GM18498 (cell line): ENCODE measurements around the gene NLGN1.
"Not testable (repeated sequence)": the region's sequence is repeated elsewhere in the genome, so short reads cannot be mapped to it uniquely, and the experiment has no call there.

ENCODE experiments used
- ATAC-seq: cut with Tn5 transposase; IDR thresholded peaks from one replicate; pipeline ENCODE4 v1.9.1; 2021; ENCODE audit warnings: mild to moderate bottlenecking, moderate library complexity; ENCODE audit not compliant: unreplicated experiment

Gene NLGN1

DNA sequence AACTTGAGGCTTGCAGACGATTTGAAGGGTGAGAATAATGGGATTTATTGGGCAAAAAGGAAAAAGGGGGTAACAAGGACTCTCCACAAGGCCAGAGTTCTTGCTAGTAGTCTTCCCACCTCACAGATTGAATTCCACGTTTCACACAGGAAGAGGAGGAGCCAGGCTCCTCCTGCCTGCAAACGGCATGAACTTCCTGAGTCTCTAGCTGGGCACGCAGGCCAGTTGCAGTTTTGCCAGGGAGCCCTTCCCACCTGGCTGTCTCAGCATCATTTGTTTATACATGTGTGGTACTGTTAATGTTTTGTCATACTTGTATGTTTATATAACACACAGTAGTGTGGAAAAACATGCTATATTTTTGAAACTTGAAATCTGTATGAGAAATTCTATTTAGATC lies 155.0 kb downstream of the NLGN1 start:
- no peak for ATAC-seq

DNA sequence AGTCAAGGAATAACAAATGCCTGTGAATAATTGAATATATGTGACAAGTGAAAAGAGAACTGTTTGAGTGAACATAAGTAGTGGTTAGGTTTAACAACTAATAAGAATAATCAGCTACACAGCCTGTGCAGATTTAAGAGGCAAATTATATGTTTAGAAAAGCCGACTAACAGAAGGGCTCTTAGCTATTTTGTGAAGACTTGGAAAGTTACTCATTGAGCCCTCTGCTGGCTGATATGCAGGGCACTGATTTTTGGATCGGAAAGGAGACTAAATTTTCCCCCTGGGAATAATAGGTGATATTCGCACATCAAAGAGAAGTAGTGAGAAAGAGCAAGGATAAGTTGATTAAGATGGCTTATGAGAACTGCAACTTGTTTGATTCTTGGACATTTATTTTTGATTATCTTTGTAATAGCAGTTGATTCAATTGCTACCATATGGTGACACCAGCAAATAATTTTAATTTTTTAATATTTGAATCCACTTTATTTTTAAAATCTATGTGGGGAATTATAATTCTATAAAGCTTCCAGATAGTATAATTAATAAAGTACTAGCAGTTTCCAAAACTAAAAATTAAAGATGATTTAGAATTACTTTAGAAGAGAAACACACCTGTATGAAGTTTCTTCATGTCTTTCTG lies 156.2 kb downstream of the NLGN1 start:
- no peak for ATAC-seq

DNA sequence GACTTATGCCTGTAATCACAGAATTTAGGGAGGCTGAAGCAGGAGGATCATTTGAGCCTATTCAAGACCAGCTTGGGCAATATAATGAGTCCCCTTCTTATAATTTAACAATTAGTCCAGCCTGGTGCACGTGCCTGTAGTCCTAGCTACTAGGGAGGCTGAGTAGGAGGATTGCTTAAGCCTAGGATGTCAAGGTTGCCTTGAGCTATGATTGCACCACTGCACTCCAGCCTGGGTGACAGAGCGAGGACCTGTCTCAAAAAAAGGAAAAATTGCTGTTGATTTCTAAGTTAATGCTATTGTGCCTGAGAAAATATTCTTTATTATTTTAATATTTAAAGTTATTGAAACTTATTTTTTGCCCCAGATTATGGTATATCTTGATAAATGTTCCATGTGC lies 159.0 kb downstream of the NLGN1 start:
- no peak for ATAC-seq

DNA sequence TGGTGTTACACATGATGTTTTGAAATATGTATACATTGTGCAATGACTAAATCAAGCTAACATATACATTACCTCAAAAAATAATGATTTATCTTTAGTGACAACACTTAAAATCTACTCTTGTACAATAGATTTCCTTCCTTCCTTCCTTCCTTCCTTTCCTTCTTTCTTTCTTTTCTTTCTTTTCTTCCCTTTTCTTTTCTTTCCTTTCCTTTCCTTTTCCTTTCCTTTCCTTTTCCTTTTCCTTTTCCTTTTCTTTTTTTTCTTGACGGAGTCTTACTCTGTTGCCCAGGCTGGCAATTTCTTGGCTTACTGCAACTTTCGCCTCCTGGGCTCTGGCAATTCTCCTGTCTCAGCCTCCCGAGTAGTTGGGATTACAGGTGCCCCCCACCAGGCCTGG lies 170.5 kb downstream of the NLGN1 start:
- ATAC-seq = no peak

GRCh38 chr3:173568623-173569022 lies 171.1 kb downstream of the NLGN1 start:
- no peak for ATAC-seq

GRCh38 chr3:173583496-173583895 lies 186.0 kb downstream of the NLGN1 start:
- no peak for ATAC-seq

GRCh38 chr3:173584093-173584837 lies 186.7 kb downstream of the NLGN1 start:
- ATAC-seq = no peak

DNA sequence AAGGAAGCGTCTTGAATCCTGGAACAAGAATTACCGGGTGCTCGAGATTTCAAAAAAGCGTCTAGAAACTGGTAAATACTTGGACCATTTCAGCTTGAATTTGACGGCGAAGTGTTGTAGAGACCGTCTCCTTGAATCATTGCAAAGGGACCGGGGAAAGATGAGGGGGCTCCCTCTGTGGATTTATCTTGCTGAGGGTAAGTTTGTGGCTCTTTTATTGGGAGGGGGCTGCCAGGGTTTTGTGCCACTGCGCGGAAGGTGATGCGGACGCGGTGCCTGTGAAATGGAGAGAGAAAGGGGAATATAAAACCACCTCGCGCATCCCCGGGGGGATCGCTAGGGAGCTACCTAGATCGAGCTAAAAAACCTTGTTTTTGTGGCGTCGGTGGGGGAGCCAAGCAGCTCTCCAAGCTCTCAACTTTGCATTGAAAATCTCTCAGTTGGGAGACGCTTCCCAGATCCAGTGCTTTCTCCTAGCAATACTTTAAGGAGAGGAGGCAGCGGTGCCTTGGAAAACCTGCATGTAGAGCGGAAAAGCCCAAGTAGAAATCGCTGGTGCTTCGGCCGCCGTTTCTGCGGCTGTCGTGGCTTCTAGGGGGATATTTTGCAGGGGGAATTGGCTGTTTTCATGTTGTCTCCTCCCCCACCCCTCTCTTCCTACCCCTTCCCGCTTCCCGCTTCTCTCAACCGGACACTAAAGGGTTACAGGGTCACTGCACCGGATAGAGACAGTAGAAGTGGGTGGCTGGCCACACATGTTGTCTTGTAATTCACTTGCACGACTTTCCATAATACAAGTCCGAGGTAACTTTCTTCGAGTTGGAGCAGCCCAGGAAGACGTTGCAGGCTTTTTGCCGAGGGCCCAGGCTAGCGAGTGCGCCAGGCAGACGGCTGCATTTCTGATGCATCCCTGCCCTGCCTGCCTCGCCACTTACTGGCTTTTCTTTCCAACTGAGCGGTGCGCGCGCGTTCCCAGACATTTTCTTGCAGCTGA lies 187.6 kb downstream of the NLGN1 start:
- ATAC-seq = no peak

GRCh38 chr3:173586166-173586565 lies 188.6 kb downstream of the NLGN1 start:
- no peak for ATAC-seq

DNA sequence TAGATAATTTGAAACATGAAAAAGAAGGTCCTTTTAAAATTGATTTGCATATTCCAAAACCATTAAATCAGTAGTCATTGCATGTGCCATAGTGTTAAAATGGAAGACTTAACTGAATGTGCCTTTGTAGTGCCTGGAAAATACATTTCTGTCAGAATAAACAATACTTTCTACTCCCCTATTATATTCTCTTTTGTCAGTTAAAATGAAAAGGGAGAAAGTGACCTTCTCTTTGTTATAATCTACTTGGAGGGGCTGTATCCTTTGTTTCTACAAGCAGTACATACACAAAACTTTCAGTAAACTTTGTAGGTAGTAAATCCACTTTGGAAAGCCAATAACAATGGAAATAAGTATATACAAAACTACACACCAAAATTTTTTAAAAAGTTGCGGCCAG lies 189.5 kb downstream of the NLGN1 start:
- ATAC-seq = no peak

DNA sequence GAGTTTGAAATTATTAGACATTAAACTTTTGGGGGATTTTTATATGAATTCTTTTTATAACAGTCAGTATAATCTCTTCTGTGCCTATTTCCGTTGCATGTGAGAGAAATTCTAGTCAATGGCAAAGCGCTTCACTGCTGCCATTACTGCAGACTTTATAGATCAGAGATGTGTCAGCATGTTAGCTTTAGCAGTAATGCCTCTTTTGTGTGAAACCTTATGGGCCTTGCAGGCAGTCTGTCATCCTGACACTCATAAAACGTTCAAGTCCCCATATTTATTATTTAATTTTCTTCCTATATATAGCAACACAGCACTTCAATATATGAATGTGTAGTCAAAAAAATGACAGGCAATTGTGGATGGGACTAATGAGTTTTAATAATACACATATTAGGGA lies 191.0 kb downstream of the NLGN1 start:
- no peak for ATAC-seq

GRCh38 chr3:173589116-173589515 lies 191.6 kb downstream of the NLGN1 start:
- ATAC-seq = no peak

DNA sequence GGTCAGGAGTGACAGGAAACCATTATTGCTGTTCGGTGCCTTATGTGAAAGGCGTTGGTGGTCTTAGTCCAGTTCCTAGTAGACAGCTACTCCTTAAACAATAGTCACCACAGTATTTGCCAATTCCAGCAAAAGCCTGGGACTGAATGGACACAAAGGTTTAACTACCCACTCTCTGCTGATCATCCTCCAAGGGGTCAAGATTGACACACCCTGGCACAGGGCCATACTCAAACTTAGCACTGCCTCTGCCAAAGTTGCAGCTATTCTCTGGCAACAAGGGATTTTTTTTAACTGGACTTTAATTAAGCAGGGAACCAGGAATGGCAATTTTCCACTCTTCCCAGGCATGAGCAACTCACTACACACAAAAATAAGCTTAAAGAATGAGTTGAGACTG lies 193.9 kb downstream of the NLGN1 start:
- ATAC-seq = no peak

DNA sequence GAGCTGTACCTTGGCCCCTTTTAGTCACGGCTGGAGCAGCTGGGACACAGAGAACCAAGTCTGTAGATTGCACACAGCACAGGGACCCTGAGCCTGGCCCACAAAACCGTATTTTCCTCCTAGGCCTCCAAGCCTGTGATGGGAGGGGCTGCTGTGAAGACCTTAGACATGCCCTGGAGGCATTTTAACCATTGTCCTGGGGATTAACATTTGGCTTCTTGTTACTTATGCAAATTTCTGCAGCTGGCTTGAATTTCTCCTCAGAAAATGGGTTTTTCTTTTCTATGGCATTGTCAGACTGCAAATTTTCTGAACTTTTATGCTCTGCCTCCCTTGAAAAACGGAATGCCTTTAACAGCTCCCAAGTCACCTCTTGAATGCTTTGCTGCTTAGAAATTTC lies 197.3 kb downstream of the NLGN1 start:
- not testable (repeated sequence) for ATAC-seq

GRCh38 chr3:173599673-173600072 lies 202.1 kb downstream of the NLGN1 start:
- ATAC-seq = no peak

- ATAC-seq = no peak
Observed at GRCh38 chr3:173614522-173614921, 217.0 kb downstream of the NLGN1 start.

DNA sequence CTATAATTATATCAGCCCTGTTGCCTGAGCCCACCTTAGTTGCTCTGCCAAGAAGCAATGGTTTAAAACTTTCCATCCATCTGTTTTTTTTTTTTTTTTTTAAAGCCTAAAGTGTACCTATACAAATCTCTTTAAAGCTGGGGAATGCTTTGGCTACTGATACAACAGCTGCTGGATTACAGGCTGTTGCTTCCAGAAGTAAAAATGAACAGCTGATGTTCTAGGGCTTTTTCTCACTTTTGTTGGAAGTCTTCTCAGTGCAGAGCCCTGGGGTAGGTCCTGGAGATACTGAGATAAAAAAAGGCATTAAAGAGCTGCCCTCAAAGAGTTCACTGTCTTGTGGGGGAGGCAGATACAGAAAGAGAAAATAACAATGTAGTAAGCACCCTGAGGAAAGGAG lies 218.1 kb downstream of the NLGN1 start:
- no peak for ATAC-seq

- no peak for ATAC-seq
Observed at GRCh38 chr3:173617490-173617889, 219.9 kb downstream of the NLGN1 start.

GRCh38 chr3:173618148-173618547 lies 220.6 kb downstream of the NLGN1 start:
- ATAC-seq = no peak

GRCh38 chr3:173618703-173619102 lies 221.2 kb downstream of the NLGN1 start:
- ATAC-seq = no peak

DNA sequence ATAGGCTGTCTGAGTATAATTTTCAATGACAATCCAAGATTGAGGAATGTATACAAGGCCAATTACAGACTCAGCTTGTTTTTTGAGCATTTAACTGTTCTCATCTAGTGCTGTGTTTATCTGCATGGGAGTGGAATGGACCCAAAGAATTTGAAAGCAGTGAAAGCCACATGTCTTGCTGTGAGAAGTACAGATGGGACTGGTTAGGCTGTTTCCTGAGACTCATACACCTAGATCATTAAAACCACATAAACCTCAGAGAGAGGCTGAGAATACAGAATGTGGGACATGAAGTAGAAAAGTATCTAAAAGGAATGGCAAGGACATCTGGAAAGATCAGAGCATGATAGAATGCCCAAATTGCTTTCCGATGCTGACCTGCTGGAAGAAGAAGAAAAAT lies 224.6 kb downstream of the NLGN1 start:
- ATAC-seq = no peak

DNA sequence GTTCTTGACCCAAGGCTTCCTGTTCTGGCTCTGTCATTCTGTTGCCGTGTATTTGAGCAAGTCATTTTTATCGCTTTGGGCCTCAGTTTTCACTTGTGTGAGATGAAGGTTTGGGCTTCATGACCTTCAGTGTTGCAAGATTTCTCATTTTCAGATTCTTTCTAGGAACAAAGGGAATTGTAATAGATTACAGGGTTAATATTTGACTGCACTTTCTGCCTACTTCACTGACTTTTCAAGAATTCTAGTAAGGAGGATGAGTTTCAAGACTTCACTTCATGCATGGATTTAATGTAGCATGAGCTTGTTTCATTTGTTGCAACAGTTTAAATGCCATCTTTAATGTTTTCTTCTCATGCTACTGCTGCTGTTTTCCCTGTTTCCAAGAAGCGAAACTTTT lies 226.5 kb downstream of the NLGN1 start:
- no peak for ATAC-seq
